Effector memory CD4-positive, alpha-beta T cell (primary cell): ENCODE results near the gene TMEM38B.
"Not testable (repeated sequence)": the region's sequence is repeated elsewhere in the genome, so short reads cannot be mapped to it uniquely, and the experiment has no call there.

ENCODE experiments used
- DNase-seq, 3 donors: peaks; one replicate each; pipeline ENCODE4 v3.0.0-alpha.2; 2020
- H3K27ac ChIP-seq: 2 replicates; pipeline ENCODE4 v1.7.0; 2013; ENCODE audit warnings: mild to moderate bottlenecking, low read length, moderate library complexity; ENCODE audit not compliant: insufficient read depth, poor library complexity, severe bottlenecking
- H3K27me3 ChIP-seq: replicated peaks from 2 replicates; pipeline ENCODE4 v1.7.0; 2013; ENCODE audit warnings: mild to moderate bottlenecking, low read length; ENCODE audit not compliant: insufficient read depth, control insufficient read depth, poor library complexity, severe bottlenecking
- H3K36me3 ChIP-seq: 2 replicates; pipeline ENCODE4 v1.7.0; 2013; ENCODE audit warnings: mild to moderate bottlenecking, low read length, moderate library complexity; ENCODE audit not compliant: control insufficient read depth, insufficient read depth
- H3K4me1 ChIP-seq: 2 replicates; pipeline ENCODE4 v1.7.0; 2013; ENCODE audit warnings: low read length, mild to moderate bottlenecking; ENCODE audit not compliant: control insufficient read depth, insufficient read depth, poor library complexity, severe bottlenecking
- H3K4me3 ChIP-seq: 2 replicates; pipeline ENCODE4 v1.7.0; 2013; ENCODE audit warnings: low read length, low read depth, mild to moderate bottlenecking; ENCODE audit not compliant: insufficient read depth, poor library complexity, severe bottlenecking
- H3K9me3 ChIP-seq: 2 replicates; pipeline ENCODE4 v1.7.0; 2013; ENCODE audit warnings: mild to moderate bottlenecking, low read length, moderate library complexity; ENCODE audit not compliant: control insufficient read depth

TMEM38B gene

GRCh38 chr9:105700668-105701067 lies 6.3 kb downstream of the TMEM38B start:
- DNase-seq: no peak
- Histone ChIP-seq H3K4me1 (no peaks in the 10 kb centered on the region), H3K27me3 (no peaks in the 10 kb centered on the region), H3K4me3 (no peak overlapping the region), H3K36me3 (no peaks in the 10 kb centered on the region), H3K27ac (no peak overlapping the region), H3K9me3 (no peaks in the 10 kb centered on the region)

- Histone ChIP-seq H3K9me3 (no peaks in the 10 kb centered on the region), H3K36me3 (no peaks in the 10 kb centered on the region), H3K4me1 (no peaks in the 10 kb centered on the region), H3K4me3 (no peak overlapping the region), H3K27me3 (no peaks in the 10 kb centered on the region), H3K27ac (no peak overlapping the region)
- DNase-seq: no peak
These were observed 6.8 kb downstream of the TMEM38B start for GRCh38 chr9:105701145-105701544.

GRCh38 chr9:105702207-105702606 lies 7.9 kb downstream of the TMEM38B start:
- Histone ChIP-seq H3K9me3 (no peaks in the 10 kb centered on the region), H3K4me3 (no peak overlapping the region), H3K27ac (no peak overlapping the region), H3K4me1 (no peaks in the 10 kb centered on the region), H3K27me3 (no peaks in the 10 kb centered on the region), H3K36me3 (no peaks in the 10 kb centered on the region)
- DNase-seq: no peak

DNA sequence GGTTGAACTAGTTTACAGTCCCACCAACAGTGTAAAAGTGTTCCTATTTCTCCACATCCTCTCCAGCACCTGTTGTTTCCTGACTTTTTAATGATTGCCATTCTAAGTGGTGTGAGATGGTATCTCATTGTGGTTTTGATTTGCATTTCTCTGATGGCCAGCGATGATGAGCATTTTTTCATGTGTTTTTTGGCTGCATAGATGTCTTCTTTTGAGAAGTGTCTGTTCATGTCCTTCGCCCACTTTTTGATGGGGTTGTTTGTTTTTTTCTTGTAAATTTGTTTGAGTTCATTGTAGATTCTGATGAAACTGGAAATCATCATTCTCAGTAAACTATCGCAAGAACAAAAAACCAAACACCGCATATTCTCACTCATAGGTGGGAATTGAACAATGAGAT lies 9.3 kb downstream of the TMEM38B start:
- not testable (repeated sequence) for H3K36me3 ChIP-seq, H3K27ac ChIP-seq, H3K9me3 ChIP-seq, H3K4me3 ChIP-seq, DNase-seq, H3K4me1 ChIP-seq, H3K27me3 ChIP-seq

- Histone ChIP-seq H3K27ac (no peak overlapping the region), H3K36me3 (peaks cover 5% of the 10 kb centered on the region), H3K27me3 (no peaks in the 10 kb centered on the region), H3K4me1 (no peaks in the 10 kb centered on the region), H3K4me3 (no peak overlapping the region), H3K9me3 (no peaks in the 10 kb centered on the region)
- DNase-seq: no peak
These were observed 11.8 kb downstream of the TMEM38B start for GRCh38 chr9:105706156-105706555.

DNA sequence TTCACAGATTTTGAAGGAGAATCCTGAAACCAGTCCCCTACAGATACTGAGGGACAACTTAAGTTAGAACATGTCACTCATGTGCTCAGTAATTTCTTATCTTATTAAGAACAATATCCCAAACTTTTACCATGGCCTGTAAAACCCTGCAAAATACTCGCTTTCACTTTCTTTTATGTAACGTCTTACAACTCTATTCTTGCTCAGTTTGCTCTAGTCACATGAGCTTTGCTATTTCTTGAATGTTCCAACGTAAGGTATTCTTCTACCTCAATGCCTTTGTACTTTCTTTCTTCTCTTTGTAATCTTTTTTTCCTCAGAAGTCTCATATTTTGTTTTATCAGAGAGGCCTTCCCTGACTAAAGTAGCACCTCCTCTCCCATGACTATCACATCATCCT lies 14.1 kb downstream of the TMEM38B start:
- Histone ChIP-seq H3K27ac (no peak overlapping the region), H3K36me3 (peaks cover 5% of the 10 kb centered on the region), H3K4me3 (no peak overlapping the region), H3K27me3 (no peaks in the 10 kb centered on the region), H3K4me1 (no peaks in the 10 kb centered on the region), H3K9me3 (no peaks in the 10 kb centered on the region)
- no peak for DNase-seq

- Histone ChIP-seq H3K4me3 (no peak overlapping the region), H3K9me3 (no peaks in the 10 kb centered on the region), H3K4me1 (no peaks in the 10 kb centered on the region), H3K27me3 (no peaks in the 10 kb centered on the region), H3K27ac (no peak overlapping the region), H3K36me3 (peaks cover 5% of the 10 kb centered on the region)
- no peak for DNase-seq
These were observed 16.3 kb downstream of the TMEM38B start for GRCh38 chr9:105710638-105711037.

DNA sequence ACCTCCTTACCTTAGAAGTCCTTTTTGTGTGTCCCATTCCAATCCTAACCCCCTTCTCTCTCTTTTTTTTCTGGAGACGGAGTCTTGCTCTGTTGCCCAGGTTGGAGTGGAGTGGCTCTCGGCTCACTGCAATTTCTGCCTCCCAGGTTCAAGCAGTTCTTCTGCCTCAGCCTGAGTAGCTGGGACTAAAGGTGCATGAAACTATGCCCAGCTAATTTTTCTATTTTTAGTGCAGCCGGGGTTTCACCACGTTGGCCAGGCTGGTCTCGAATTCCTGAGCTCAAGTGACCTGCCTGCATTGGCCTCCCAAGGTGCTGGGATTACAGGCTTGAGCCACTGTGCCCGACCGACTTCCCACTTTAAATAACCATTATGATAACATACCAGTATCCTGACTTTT lies 17.5 kb downstream of the TMEM38B start:
- Histone ChIP-seq H3K27me3 (no peaks in the 10 kb centered on the region), H3K4me1 (no peaks in the 10 kb centered on the region), H3K9me3 (no peaks in the 10 kb centered on the region), H3K36me3 (peaks cover 5% of the 10 kb centered on the region), H3K4me3 (no peak overlapping the region), H3K27ac (no peak overlapping the region)
- no peak for DNase-seq

DNA sequence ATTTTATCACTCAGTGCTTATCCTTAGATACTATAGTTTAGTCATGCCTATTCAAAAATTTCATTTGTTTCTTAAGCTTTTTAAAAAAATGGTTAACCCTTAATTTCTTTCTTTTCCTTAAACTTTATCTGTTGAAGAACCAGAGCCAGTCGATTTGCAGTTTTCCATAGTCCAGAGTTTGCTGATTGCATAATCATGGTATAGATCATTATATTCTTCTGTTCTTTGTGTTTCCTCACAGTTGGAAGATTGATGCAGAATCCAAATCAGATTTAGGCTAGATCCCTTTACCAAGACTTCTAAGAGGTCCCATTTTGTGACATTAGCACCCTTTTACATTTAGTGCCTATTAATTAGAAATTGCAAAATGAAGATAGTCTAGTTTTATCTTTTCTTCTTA lies 18.0 kb downstream of the TMEM38B start:
- Histone ChIP-seq H3K36me3 (peaks cover 5% of the 10 kb centered on the region), H3K9me3 (no peaks in the 10 kb centered on the region), H3K27ac (no peak overlapping the region), H3K4me1 (no peaks in the 10 kb centered on the region), H3K27me3 (no peaks in the 10 kb centered on the region), H3K4me3 (no peak overlapping the region)
- no peak for DNase-seq

DNA sequence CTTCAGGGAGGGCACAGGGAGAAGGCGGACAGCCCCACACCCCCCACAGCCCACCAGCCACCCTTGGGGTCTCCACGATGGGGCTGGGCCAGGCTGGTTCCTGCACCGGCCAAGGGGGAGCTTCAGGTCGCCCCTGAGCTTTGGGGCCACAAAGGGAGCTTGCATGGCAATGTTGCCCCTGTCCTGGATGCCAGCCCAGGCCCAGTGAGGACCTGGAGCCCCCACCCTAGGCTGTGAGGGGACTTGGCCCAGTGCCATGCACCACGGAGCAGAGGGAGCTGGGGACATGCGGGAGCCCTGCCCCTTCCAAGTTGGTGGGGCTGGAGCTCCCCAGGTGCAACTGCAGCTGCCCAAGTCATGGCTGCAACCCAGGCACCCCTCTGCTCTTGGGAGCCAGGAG lies 18.4 kb downstream of the TMEM38B start:
- Histone ChIP-seq H3K4me1 (no peaks in the 10 kb centered on the region), H3K27ac (no peak overlapping the region), H3K4me3 (no peak overlapping the region), H3K36me3 (peaks cover 5% of the 10 kb centered on the region), H3K9me3 (no peaks in the 10 kb centered on the region), H3K27me3 (no peaks in the 10 kb centered on the region)
- DNase-seq: no peak
